ENCODE measurements around the gene STAU1.
"Not testable (repeated sequence)": the region's sequence is repeated elsewhere in the genome, so short reads cannot be mapped to it uniquely, and the experiment has no call there.

The STAU1 gene

DNA sequence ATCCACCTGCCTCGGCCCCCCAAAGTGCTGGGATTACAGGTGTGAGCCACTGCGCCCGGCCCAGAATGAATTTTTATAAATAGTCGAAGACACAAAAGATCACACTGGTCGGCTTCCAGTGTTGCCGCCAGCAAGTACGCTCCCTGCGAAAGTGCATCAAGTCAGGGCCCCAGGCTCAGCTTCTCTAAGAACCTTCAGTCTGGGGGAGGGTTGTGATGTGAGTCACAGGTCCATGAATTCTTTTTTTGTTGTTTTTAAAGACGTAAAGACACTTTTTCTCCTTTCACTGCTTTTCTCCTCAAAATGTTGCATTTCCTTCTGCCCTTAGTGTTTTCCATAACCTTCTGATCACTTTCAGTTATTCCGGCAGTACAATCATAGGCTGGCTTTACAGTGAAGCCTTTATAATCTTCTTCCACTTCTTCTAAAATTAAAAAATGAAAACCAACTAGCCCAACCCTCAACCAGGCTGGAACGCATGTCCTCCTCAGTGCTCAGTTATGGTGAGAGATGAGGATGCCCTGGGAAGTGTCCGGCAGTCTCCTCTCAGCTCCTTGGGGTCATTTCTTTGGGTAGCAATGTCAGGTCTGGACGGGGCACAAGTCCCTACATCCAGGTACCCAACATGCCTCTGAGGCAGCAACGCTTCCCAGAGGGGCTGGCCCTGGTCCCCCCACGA lies 75.4 kb downstream of the STAU1 start:
- no peak for DNase-seq

GRCh38 chr20:49110767-49111694 lies 77.1 kb downstream of the STAU1 start:
- DNase-seq: no peak

DNA sequence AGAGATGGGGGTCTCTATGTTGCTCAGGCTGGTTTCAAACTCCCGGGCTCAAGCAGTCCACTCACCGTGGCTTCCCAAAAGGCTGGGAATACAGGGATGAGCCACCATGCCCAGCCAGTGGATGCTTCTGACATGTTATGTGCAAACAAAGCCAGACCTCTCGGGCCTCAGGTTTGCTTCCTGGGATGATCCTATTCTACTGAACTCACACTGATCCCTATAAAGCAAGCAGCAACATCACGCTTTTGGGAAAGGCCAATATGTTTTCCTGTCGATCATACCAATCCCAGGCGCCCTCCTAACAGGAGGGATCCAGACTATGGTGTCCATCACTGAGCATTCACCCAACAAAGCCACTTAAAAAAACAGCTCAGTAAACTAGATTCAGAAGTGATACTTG lies 81.8 kb downstream of the STAU1 start:
- DNase-seq: no peak

DNA sequence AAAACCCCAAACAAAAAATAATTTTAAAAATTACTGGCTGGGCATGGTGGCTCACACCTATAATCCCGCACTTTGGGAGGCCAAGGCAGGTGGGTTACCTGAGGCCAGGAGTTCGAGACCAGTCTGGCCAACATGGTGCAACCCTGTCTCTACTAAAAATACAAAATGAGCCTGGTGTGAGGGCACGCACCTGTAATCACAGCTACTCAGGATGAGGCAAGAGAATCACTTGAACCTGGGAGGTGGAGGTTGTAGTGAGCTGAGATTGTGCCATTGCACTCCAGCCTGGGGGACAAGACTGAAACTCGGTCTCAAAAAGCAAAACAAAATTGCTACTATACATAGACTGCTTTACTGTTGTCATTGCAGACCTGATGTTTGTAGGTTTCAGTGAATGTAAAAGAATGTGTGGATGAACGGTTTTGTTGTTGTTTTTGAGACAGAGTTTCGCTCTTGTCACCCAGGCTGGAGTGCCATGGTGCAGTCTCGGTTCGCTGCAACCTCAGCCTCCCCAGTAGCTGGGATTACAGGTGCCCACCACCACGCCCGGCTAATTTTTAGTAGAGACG lies 83.1 kb downstream of the STAU1 start:
- not testable (repeated sequence) for DNase-seq

DNA sequence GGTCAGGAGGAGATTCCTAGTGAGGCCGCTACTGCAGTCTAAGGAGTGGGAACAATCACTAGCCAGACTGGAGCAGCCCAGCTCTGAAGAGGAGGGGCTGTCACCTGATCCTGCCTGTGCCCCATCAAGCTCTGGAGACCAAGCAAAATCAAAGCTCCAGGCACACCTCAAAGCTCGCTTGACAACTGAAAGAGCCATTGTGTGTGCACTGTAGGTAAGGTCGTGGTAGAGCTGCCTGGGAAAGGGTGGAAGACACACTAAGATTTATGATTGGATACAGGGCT lies 83.8 kb downstream of the STAU1 start:
- DNase-seq: no peak

GRCh38 chr20:49103647-49104364 lies 84.3 kb downstream of the STAU1 start:
- no peak for DNase-seq

GRCh38 chr20:49103019-49103418 lies 85.1 kb downstream of the STAU1 start:
- no peak for DNase-seq

GRCh38 chr20:49100972-49101371 lies 87.2 kb downstream of the STAU1 start:
- no peak for DNase-seq

DNA sequence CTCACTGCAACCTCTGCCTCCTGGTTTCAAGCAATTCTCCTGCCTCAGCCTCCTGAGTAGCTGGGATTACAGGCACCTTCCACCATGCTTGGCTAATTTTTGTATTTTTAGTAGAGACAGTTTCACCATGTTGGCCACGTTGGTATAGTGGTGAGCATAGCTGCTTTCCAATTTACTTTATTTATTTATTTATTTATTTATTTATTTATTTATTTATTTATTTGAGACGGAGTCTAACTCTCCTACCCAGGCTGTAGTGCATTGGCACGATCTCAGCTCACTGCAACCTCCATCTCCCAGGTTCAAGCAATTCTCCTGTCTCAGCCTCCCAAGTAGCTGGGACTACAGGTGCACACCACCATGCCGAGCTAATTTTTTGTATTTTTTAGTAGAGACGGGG lies 87.8 kb downstream of the STAU1 start:
- not testable (repeated sequence) for DNase-seq

DNA sequence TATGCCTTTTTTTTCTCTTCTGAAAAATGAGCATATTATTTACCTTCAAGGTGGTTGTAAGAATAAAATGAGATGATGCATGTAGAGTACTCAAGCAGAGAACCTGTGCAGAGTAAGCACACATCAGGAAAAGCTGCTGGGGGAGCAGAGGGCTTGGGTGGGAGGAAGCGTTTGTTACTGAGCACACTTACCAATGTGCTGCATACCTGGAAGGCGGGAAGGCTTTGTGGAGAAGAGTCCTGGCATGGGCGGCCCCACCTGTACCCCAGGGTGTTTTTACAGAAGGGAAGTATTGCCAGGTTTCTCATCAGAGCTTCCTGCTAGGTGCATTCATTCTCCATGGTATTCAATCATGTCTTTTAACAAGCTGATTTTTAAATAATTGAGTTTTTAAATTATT lies 89.1 kb downstream of the STAU1 start:
- no peak for DNase-seq

DNA sequence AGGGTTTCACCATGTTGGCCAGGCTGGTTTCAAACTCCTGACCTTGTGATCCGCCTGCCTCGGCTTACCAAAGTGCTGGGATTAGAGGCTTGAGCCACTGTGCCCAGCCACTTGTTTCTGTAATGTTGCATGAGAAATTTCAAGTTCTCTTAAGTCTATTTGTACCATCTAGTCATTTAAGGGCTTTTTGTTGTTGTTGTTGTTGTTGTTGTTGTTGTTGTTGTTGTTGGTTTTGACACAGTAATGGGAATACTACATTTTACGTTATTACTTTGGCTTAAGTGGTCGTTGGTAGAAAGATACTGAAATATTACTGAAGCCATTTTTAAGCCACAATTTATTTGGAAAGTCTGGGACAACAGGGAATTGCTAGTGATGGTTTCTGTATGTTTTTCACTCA lies 90.0 kb downstream of the STAU1 start:
- no peak for DNase-seq

GRCh38 chr20:49097159-49097558 lies 91.0 kb downstream of the STAU1 start:
- DNase-seq: no peak

GRCh38 chr20:49096203-49096730 lies 91.9 kb downstream of the STAU1 start:
- no peak for DNase-seq

DNA sequence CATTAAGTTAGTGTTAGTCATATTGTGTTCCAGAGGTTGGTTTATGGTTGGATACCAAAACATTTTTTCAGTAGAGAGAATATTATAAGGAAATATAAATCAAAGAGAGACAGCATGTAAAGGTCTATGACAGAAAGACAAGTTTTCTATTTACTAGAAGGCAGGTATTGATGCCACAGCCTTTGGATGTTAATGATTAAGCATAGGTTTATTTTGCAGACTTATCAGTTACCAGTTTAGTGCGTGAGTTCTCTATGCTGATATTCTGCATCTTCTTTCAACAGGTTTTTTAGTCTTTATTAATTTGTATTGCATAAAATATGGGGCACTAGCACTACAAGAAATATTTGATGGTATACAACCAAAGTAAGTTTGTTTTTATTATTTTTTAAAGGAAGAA lies 96.4 kb downstream of the STAU1 start:
- DNase-seq: no peak

GRCh38 chr20:49091104-49091503 lies 97.0 kb downstream of the STAU1 start:
- no peak for DNase-seq

GRCh38 chr20:49082295-49082694 lies 105.8 kb downstream of the STAU1 start:
- not testable (repeated sequence) for DNase-seq

DNA sequence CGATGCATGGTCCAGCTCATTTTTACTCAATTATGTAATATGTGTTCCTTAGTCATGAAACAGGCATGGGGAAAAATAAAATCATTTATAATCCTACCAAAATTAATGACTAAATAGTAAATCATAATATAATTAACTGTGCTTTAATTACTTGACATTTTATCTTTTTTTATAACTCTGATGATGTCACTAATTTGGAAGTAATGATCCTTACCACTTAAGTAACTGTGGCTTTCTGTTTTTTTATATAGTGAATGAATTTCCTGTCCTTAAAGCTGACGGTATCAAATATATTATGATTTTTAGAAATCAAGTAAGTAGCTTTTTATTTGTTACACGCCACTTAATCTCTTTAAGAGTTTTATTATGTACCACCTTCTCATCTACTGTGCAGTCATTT lies 109.8 kb downstream of the STAU1 start:
- no peak for DNase-seq

DNA sequence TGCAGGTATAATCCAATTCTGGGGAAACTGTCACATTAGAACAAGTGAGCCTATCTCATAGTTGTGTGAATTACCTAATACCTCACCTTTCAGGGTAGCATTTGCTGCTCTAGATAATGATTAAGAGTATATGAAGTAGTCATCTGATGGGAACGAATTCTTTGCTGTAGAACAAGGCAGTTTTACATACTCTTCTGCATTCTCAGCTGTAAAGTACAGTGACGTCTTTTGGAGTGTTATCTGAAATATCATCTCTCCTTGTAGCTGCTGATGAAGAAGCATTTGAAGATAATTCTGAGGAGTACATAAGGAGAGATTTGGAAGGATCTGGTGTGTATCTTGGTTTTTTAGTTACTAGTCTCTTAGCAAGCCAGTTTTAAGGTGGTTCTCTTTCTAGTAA lies 113.6 kb downstream of the STAU1 start:
- DNase-seq: no peak
